ENCODE measurements around the gene ACADL.
"Not testable (repeated sequence)": the region's sequence is repeated elsewhere in the genome, so short reads cannot be mapped to it uniquely, and the experiment has no call there.

ACADL gene

GRCh38 chr2:210199186-210199765 is 26.0 kb downstream of the ACADL start:
- FAIRE-seq: peak; percentile 99

GRCh38 chr2:210198326-210198725 is 26.9 kb downstream of the ACADL start:
- FAIRE-seq: no peak

GRCh38 chr2:210197720-210198119 is 27.5 kb downstream of the ACADL start:
- no peak for FAIRE-seq

- FAIRE-seq: peak; percentile 98
Observed at GRCh38 chr2:210195101-210195852, 30.0 kb downstream of the ACADL start.

GRCh38 chr2:210190345-210190744 is 34.9 kb downstream of the ACADL start:
- FAIRE-seq: no peak

GRCh38 chr2:210189452-210190138 is 35.7 kb downstream of the ACADL start:
- no peak for FAIRE-seq

GRCh38 chr2:210188755-210189154 is 36.5 kb downstream of the ACADL start:
- no peak for FAIRE-seq

- no peak for FAIRE-seq
Observed at GRCh38 chr2:210188190-210188589, 37.1 kb downstream of the ACADL start.

- FAIRE-seq: not testable (repeated sequence)
Observed at GRCh38 chr2:210183936-210184335, 41.3 kb downstream of the ACADL start.

- FAIRE-seq: not testable (repeated sequence)
Observed at GRCh38 chr2:210181606-210182088, 43.6 kb downstream of the ACADL start.

- not testable (repeated sequence) for FAIRE-seq
Observed at GRCh38 chr2:210181033-210181605, 44.1 kb downstream of the ACADL start.

- no peak for FAIRE-seq
Observed at GRCh38 chr2:210180477-210180876, 44.8 kb downstream of the ACADL start.

- no peak for FAIRE-seq
Observed at GRCh38 chr2:210179351-210179990, 45.8 kb downstream of the ACADL start.

GRCh38 chr2:210177769-210178168 is 47.5 kb downstream of the ACADL start:
- no peak for FAIRE-seq

GRCh38 chr2:210177115-210177514 is 48.1 kb downstream of the ACADL start:
- FAIRE-seq: not testable (repeated sequence)

- no peak for FAIRE-seq
Observed at GRCh38 chr2:210174086-210174485, 51.2 kb downstream of the ACADL start.

GRCh38 chr2:210172219-210172575 is 53.0 kb downstream of the ACADL start:
- no peak for FAIRE-seq

- peak; percentile 11 for FAIRE-seq
Observed at GRCh38 chr2:210171309-210172218, 53.7 kb downstream of the ACADL start, which contains the start of gene KANSL1L. Gene KANSL1L, minus strand, starts transcription at chr2:210171409. Its CDS starts 16,827 bp downstream, at chr2:210154582.

GRCh38 chr2:210170446-210171303 is 54.6 kb downstream of the ACADL start:
- peak; percentile 91 for FAIRE-seq

GRCh38 chr2:210170196-210170445 is 55.1 kb downstream of the ACADL start:
- no peak for FAIRE-seq
